Heart right ventricle (tissue), 16 donors: ENCODE data around the gene FAM168A. TPM values are rescaled to one million over a fixed set of nuclear protein-coding genes. Genes with fewer than 3 reads are reported as not detected.

Experiments
- ATAC-seq, 8 donors: fragments of 200-7000 bp; cut with Tn5 transposase; one replicate each; pipeline ENCODE4 v1.9.1; 2020; ENCODE audit warnings: mild to moderate bottlenecking in 8 of 8, moderate library complexity in 8 of 8, moderate number of reproducible peaks in 1 of 8
- DNase-seq, 2 donors: peaks; one replicate each; pipeline ENCODE4 v3.0.0-alpha.2; 2020
- H3K27ac ChIP-seq, 10 donors: fragments of 200-600 bp; sonication (generic) in 2 of 10; one replicate each; pipeline versions ENCODE4 v1.5.0 to v1.8.0; 2020 to 2022; ENCODE audit warnings: mild to moderate bottlenecking in 3 of 10
- H3K27me3 ChIP-seq, 7 donors: fragments of 200-600 bp; one replicate each; pipeline ENCODE4 v1.8.0; 2021 to 2022; ENCODE audit warnings: mild to moderate bottlenecking in 2 of 7
- H3K36me3 ChIP-seq, 9 donors: fragments of 200-600 bp; sonication (generic) in 1 of 9; one replicate each; pipeline versions ENCODE4 v1.5.0 to v1.8.0; 2020 to 2022; ENCODE audit warnings: mild to moderate bottlenecking in 2 of 9
- H3K4me1 ChIP-seq, 9 donors: fragments of 200-600 bp; sonication (generic) in 1 of 9; one replicate each; pipeline versions ENCODE4 v1.5.0 to v1.8.0; 2020 to 2022; ENCODE audit warnings: mild to moderate bottlenecking in 4 of 9
- H3K4me3 ChIP-seq, 10 donors: fragments of 200-600 bp; sonication (generic) in 2 of 10; one replicate each; pipeline versions ENCODE4 v1.5.0 to v1.8.0; 2020 to 2022; ENCODE audit warnings: mild to moderate bottlenecking in 7 of 10, moderate library complexity in 2 of 10
- H3K9me3 ChIP-seq, 11 donors: fragments of 200-600 bp in 10 of 11; sonication (generic) in 2 of 11; one replicate each; pipeline versions ENCODE4 v1.5.0 to v1.8.0; 2013 to 2022; ENCODE audit warnings: mild to moderate bottlenecking in 2 of 11, control low read depth in 1 of 11, moderate library complexity in 1 of 11
- WGBS, 2 donors: extraction: QIAGEN DNeasy Blood & Tissue Kit; methylation state at CpG; one replicate each; pipeline ENCODE4 v1.1.7; 2013; ENCODE audit warnings: inconsistent platforms in 1 of 2; 5-methylcytosine and 5-hydroxymethylcytosine counted together
- intact Hi-C, 10 donors: fragments of 100-400 bp; cut with DNase I; formaldehyde crosslinking; loops; one replicate each; pipeline versions ENCODE4 v1.11.1 to v1.14.2; 2022
- polyA plus RNA-seq, 2 donors: library from polyadenylated mRNA; stranded (reverse); fragments of 200-250 nt; gene quantifications; one replicate each; pipeline ENCODE4 v1.2.3, GENCODE V29; 2013
- total RNA-seq, 10 donors: library from RNA; stranded (reverse); fragmentation: NEBNext Ultra II Directional in 3 of 10; extraction: Animal tissue kit (Norgen Biotek cat#: 25700) in 3 of 10; gene quantifications; one replicate each; pipeline versions ENCODE4 v1.2.1 to v1.2.4, GENCODE V29; 2021 to 2023
- TF ChIP-seq, protein P1 (sequence below), 9 donors: fragments of 200-600 bp; sonication (generic) in 2 of 9; IDR thresholded peaks; one replicate each; pipeline versions ENCODE4 v1.5.0 to v1.8.0; 2021 to 2022; ENCODE audit warnings: antibody characterized with exemption in 9 of 9, mild to moderate bottlenecking in 5 of 9, moderate library complexity in 1 of 9
- donor health status: Arrhythmogenic right ventricular cardiomyopathy.
- donor health status: ischemic (EF 13 %, LVEDD 7.1; RV severe dilation, severe dysfunction).
- donor health status: healthy with polysubstance abuse.
- donor health status: DM: no; HTN: yes; CAD: no.
- donor health status: DM: no; HTN: no; CAD: no.
- donor health status: ischemic (EF 25% LVEDD 6.9; RV normal size, moderate dysfunction).
- donor health status: ischemic (EF 25% LVEDD 5.7; RV mildly dilated, moderate dysfunction).
- donor health status: healthy.
- donor health status: DM: yes; HTN: yes; CAD: no.
- donor health status: Ischemic cardiomyopathy.
- donor health status: ischemic (EF 35%, LVEDD 5.7; RV mildly dilated, moderate dysfunction).
- donor health status: nonischemic (EF 11% LVEDD 7.7; RV severe dilation, severe dysfunction).
- donor health status: DM: yes; HTN: yes; CAD: no.
- donor health status: PGD.
- donor health status: ischemic (EF 29% LVEDD 5.4; RV normal size, mild dysfunction).
- donor health status: nonischemic (EF 23%, LVEDD 6.1; RV moderate dilation, normal function).

FAM168A gene
- total and polyA plus RNA-seq, 12 donors = 7.9 to 37.1 (median 31.8) TPM

DNA sequence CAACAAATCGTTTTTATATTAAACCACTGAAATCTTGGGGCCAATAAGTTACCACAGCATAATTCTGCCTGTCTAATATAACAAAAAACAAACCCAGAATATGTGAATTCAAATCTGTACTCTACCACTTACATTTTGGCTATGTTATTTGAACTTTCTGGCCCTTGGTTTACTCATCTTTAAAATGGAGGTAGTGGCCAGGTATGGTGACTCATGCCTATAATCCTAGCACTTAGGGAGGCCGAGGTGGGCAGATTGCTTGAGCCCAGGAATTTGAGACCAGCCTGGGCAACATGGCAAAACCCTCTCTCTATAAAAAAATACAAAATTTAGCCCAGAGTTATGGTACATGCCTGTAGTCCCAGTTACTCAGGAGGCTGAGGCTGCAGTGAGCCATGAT is 84.2 kb downstream of the FAM168A start:
- WGBS, 2 donors = 94 to 98% methylated on average over 2 of the region's 2 CpGs
- intact Hi-C loops = no loop called here
- Histone ChIP-seq H3K27ac (no peak overlapping the region), H3K36me3 (no peaks in the 10 kb centered on the region), H3K4me3 (no peak overlapping the region), H3K9me3 (no peaks in the 10 kb centered on the region), H3K4me1 (peaks cover 0 to 7% (median 0%) of the 10 kb centered on the region in 9 donors), H3K27me3 (no peaks in the 10 kb centered on the region)
- TF ChIP-seq, protein P1, sequence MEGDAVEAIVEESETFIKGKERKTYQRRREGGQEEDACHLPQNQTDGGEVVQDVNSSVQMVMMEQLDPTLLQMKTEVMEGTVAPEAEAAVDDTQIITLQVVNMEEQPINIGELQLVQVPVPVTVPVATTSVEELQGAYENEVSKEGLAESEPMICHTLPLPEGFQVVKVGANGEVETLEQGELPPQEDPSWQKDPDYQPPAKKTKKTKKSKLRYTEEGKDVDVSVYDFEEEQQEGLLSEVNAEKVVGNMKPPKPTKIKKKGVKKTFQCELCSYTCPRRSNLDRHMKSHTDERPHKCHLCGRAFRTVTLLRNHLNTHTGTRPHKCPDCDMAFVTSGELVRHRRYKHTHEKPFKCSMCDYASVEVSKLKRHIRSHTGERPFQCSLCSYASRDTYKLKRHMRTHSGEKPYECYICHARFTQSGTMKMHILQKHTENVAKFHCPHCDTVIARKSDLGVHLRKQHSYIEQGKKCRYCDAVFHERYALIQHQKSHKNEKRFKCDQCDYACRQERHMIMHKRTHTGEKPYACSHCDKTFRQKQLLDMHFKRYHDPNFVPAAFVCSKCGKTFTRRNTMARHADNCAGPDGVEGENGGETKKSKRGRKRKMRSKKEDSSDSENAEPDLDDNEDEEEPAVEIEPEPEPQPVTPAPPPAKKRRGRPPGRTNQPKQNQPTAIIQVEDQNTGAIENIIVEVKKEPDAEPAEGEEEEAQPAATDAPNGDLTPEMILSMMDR (IDR thresholded peaks at IDR 0.05) = no peak
- no peak for ATAC-seq
- DNase-seq = no peak

DNA sequence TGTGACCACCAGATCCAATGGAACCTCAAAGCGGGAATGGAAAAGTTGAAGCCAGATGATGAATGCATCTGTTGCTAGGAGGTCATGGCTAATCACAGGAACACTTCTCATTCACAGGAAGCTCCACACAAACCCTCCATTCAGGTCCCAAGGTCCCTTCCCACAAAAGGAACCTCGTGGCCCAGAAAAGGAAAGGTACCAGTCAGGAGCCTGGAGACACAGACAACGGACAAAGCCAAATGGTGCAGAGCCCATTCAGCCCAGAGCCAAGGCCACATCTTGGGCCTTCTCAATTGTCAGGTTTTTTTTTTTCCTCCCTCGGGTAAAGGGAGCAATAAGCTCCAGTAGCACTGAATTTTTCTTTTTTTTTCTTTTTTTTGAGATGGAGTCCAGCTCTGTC is 87.0 kb downstream of the FAM168A start:
- Histone ChIP-seq H3K9me3 (no peaks in the 10 kb centered on the region), H3K36me3 (no peaks in the 10 kb centered on the region), H3K4me1 (peaks cover 0 to 8% (median 0%) of the 10 kb centered on the region in 9 donors), H3K4me3 (no peak overlapping the region), H3K27ac (no peak overlapping the region), H3K27me3 (no peaks in the 10 kb centered on the region)
- ATAC-seq (no peak), DNase-seq (no peak)
- 82 to 85% methylated on average over 4 of the region's 4 CpGs for WGBS, 2 donors
- intact Hi-C loops = no loop called here
- TF ChIP-seq, protein P1 (IDR thresholded peaks at IDR 0.05) = no peak

DNA sequence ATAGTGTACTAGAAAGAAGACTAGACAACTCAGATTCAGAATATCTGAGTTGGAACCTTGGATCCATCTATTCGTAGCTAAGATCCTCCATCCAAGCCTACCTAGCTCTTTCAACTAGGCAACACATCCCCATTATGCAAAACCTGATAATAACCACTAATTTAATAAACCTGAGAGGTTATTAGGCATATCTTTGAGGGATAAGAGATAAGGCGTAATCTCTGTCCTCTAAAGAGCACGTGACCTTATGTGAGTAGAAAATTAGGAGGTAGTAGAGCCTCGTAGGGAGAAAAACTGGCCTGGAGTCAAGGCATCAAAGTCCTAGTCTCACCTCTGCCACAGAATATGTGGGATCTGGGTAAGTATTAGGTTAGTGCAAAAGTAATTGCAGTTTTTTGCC is 87.8 kb downstream of the FAM168A start:
- Histone ChIP-seq H3K27ac (no peak overlapping the region), H3K27me3 (no peaks in the 10 kb centered on the region), H3K4me1 (peaks cover 0 to 8% (median 0%) of the 10 kb centered on the region in 9 donors), H3K9me3 (no peaks in the 10 kb centered on the region), H3K36me3 (no peaks in the 10 kb centered on the region), H3K4me3 (no peak overlapping the region)
- ATAC-seq = no peak
- TF ChIP-seq, protein P1 (IDR thresholded peaks at IDR 0.05) = no peak
- intact Hi-C loops = no loop called here
- DNase-seq = no peak
- WGBS, 2 donors = 77 to 81% methylated on average over 4 of the region's 4 CpGs

DNA sequence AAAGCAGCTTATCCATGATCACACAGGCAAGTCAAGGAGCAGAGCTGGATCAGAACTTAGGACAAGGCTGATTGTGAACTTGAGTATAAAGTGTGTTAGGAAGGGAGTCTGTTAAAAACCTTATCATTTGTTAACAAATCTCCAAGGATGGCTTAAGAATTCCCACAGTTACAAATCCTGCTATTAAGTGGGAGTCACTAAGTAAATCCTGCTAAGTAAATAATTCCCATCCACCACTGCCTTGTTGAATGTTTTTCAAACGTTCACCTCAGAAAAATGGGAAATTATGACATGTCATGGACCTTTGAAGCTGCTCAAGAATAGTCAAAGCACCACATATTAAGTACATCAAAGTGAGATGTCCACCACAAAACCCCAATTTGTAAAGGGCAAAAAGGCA is 88.7 kb downstream of the FAM168A start:
- no peaks in the 10 kb centered on the region for H3K27me3 ChIP-seq
- ATAC-seq = no peak
- DNase-seq = no peak
- H3K27ac ChIP-seq = no peak overlapping the region
- peaks cover 0 to 7% (median 0%) of the 10 kb centered on the region in 11 donors for H3K9me3 ChIP-seq
- TF ChIP-seq, protein P1 (IDR thresholded peaks at IDR 0.05) = no peak
- intact Hi-C loops = no loop called here
- peaks cover 0 to 8% (median 0%) of the 10 kb centered on the region in 9 donors for H3K4me1 ChIP-seq
- WGBS, 2 donors = 59 to 64% methylated on average over 1 of the region's 1 CpG
- H3K4me3 ChIP-seq = no peak overlapping the region
- H3K36me3 ChIP-seq = peaks cover 0 to 2% (median 0%) of the 10 kb centered on the region in 9 donors
